DMS53 treated with DMSO at 0.1 percent for 48 hours (cell line): ENCODE measurements around the gene SLC34A2.
"Not testable (repeated sequence)": the region's sequence is repeated elsewhere in the genome, so short reads cannot be mapped to it uniquely, and the experiment has no call there.

Source experiments
- DNase-seq: peaks from one replicate; lab custom pipeline; 2025; ENCODE audit not compliant: unreplicated experiment; lab: John Stamatoyannopoulos, UW

The SLC34A2 gene

GRCh38 chr4:25658777-25659176 is 3.1 kb downstream of the SLC34A2 start:
- DNase-seq = no peak

- DNase-seq = not testable (repeated sequence)
Measured at GRCh38 chr4:25661441-25661840, 5.8 kb downstream of the SLC34A2 start.

GRCh38 chr4:25662306-25662705 is 6.7 kb downstream of the SLC34A2 start:
- DNase-seq = no peak

- DNase-seq = no peak
Measured at GRCh38 chr4:25663781-25664180, 8.1 kb downstream of the SLC34A2 start.

GRCh38 chr4:25666031-25666630 is 10.5 kb downstream of the SLC34A2 start:
- DNase-seq = no peak

- DNase-seq = no peak
Measured at GRCh38 chr4:25667931-25668557, 12.4 kb downstream of the SLC34A2 start.

GRCh38 chr4:25670991-25671390 is 15.3 kb downstream of the SLC34A2 start:
- DNase-seq = no peak

GRCh38 chr4:25672756-25673155 is 17.1 kb downstream of the SLC34A2 start:
- no peak for DNase-seq

- no peak for DNase-seq
Measured at GRCh38 chr4:25674386-25674785, 18.7 kb downstream of the SLC34A2 start.

GRCh38 chr4:25676221-25676620 is 20.6 kb downstream of the SLC34A2 start:
- no peak for DNase-seq

- no peak for DNase-seq
Measured at GRCh38 chr4:25677157-25677556, 21.5 kb downstream of the SLC34A2 start.

GRCh38 chr4:25677943-25678342 is 22.3 kb downstream of the SLC34A2 start:
- no peak for DNase-seq

GRCh38 chr4:25687773-25688172 is 32.1 kb downstream of the SLC34A2 start:
- no peak for DNase-seq

- DNase-seq = no peak
Measured at GRCh38 chr4:25694466-25694865, 38.8 kb downstream of the SLC34A2 start.

- DNase-seq = no peak
Measured at GRCh38 chr4:25696409-25696808, 40.8 kb downstream of the SLC34A2 start.

- DNase-seq = no peak
Measured at GRCh38 chr4:25697516-25697915, 41.9 kb downstream of the SLC34A2 start.

GRCh38 chr4:25700661-25701060 is 45.0 kb downstream of the SLC34A2 start:
- DNase-seq = no peak

- DNase-seq = no peak
Measured at GRCh38 chr4:25702848-25703247, 47.2 kb downstream of the SLC34A2 start.

GRCh38 chr4:25703731-25704388 is 48.2 kb downstream of the SLC34A2 start:
- DNase-seq = no peak

GRCh38 chr4:25704516-25704915 is 48.9 kb downstream of the SLC34A2 start:
- DNase-seq = no peak

- no peak for DNase-seq
Measured at GRCh38 chr4:25710637-25711036, 55.0 kb downstream of the SLC34A2 start.

GRCh38 chr4:25712611-25713010 is 57.0 kb downstream of the SLC34A2 start:
- no peak for DNase-seq
